Type B pancreatic cell (in vitro differentiated cells): Measurements from ENCODE around the gene HS2ST1. TPM values are rescaled to one million over a fixed set of nuclear protein-coding genes. Genes with fewer than 3 reads are reported as not detected.

Experiments used
- DNase-seq: peaks from one replicate; pipeline ENCODE4 v3.0.0; 2021; ENCODE audit warnings: mixed read lengths; ENCODE audit not compliant: unreplicated experiment; ENCODE audit errors: extremely low spot score
- H3K27ac Mint-ChIP-seq: 2 replicates; pipeline ENCODE4 v1.8.0; 2021; ENCODE audit warnings: mild to moderate bottlenecking, mixed read lengths
- H3K27me3 Mint-ChIP-seq: 2 replicates; pipeline ENCODE4 v1.8.0; 2021; ENCODE audit warnings: mixed read lengths
- H3K36me3 Mint-ChIP-seq: 2 replicates; pipeline ENCODE4 v1.8.0; 2021; ENCODE audit warnings: mixed read lengths
- H3K4me1 Mint-ChIP-seq: one replicate; pipeline ENCODE4 v1.8.0; 2021; ENCODE audit warnings: mixed read lengths; ENCODE audit not compliant: unreplicated experiment
- H3K4me3 Mint-ChIP-seq: 2 replicates; pipeline ENCODE4 v1.8.0; 2021; ENCODE audit warnings: mild to moderate bottlenecking, mixed read lengths
- H3K9me3 Mint-ChIP-seq: 2 replicates; pipeline ENCODE4 v1.8.0; 2021; ENCODE audit warnings: mixed read lengths
- CTCF ChIP-seq: fragments of 200-600 bp; sonication (generic); conservative IDR thresholded peaks from 2 replicates; pipeline ENCODE4 v1.5.0; 2021; ENCODE audit warnings: antibody characterized with exemption, mild to moderate bottlenecking
- total RNA-seq: library from RNA; stranded (reverse); gene quantifications from 2 replicates; pipeline ENCODE4 v1.2.1, GENCODE V29; 2021; ENCODE audit warnings: low replicate concordance

HS2ST1 gene
- total RNA-seq, 1 donor from 2014 or later, result 40.3 TPM

DNA sequence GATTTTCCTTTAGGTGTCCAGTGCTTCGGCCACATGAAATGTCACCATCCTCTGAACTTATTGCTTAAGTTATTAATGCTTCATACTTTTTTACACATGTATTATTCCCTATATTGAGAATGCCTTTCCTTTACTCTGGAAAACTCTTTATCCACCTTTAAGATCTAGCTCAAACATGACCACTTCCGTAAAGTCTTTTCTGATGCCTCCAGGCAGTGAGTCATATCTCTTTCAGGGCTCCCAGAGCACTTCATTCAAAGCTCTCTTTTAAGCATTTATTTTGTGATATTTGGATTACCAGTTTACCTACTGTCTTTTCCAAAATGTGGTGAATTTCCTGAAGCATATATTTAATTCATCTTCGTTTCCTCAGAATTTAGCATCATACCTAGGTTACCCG, 178.9 kb downstream of the HS2ST1 start:
- H3K27ac Mint-ChIP-seq, result no peak overlapping the region
- H3K27me3 Mint-ChIP-seq, result no peaks in the 10 kb centered on the region
- no peaks in the 10 kb centered on the region for H3K4me1 Mint-ChIP-seq
- peaks cover 3% of the 10 kb centered on the region for H3K9me3 Mint-ChIP-seq
- DNase-seq, result no peak
- H3K36me3 Mint-ChIP-seq, result peaks cover 7% of the 10 kb centered on the region
- TF ChIP-seq CTCF, result no peak
- no peak overlapping the region for H3K4me3 Mint-ChIP-seq

- Mint-ChIP-seq H3K4me1 (no peaks in the 10 kb centered on the region), H3K9me3 (peaks cover 3% of the 10 kb centered on the region), H3K4me3 (no peak overlapping the region), H3K36me3 (peaks cover 7% of the 10 kb centered on the region), H3K27ac (no peak overlapping the region), H3K27me3 (no peaks in the 10 kb centered on the region)
- no peak for TF ChIP-seq CTCF
- no peak for DNase-seq
These were observed 179.8 kb downstream of the HS2ST1 start for GRCh38 chr1:87094238-87094637.

GRCh38 chr1:87100271-87100670, 185.8 kb downstream of the HS2ST1 start:
- peaks cover 18% of the 10 kb centered on the region for H3K36me3 Mint-ChIP-seq
- no peak overlapping the region for H3K4me3 Mint-ChIP-seq
- H3K9me3 Mint-ChIP-seq, result peaks cover 3% of the 10 kb centered on the region

GRCh38 chr1:87103074-87103473, 188.6 kb downstream of the HS2ST1 start:
- H3K27ac Mint-ChIP-seq, result no peak overlapping the region
- no peaks in the 10 kb centered on the region for H3K9me3 Mint-ChIP-seq
- H3K36me3 Mint-ChIP-seq, result peaks cover 11% of the 10 kb centered on the region
- peaks cover 6% of the 10 kb centered on the region for H3K4me1 Mint-ChIP-seq
- no peaks in the 10 kb centered on the region for H3K27me3 Mint-ChIP-seq
- H3K4me3 Mint-ChIP-seq, result no peak overlapping the region
- DNase-seq, result no peak
- TF ChIP-seq CTCF, result no peak

More at GRCh38 chr1:87100271-87100670, 185.8 kb downstream of the HS2ST1 start:
- H3K4me1 Mint-ChIP-seq, result peaks cover 6% of the 10 kb centered on the region
- no peak for DNase-seq
- no peak overlapping the region for H3K27ac Mint-ChIP-seq
- no peaks in the 10 kb centered on the region for H3K27me3 Mint-ChIP-seq
- TF ChIP-seq CTCF, result no peak

GRCh38 chr1:87104140-87104539, 189.7 kb downstream of the HS2ST1 start:
- no peak for TF ChIP-seq CTCF
- no peak for DNase-seq
- H3K27ac Mint-ChIP-seq, result no peak overlapping the region
- H3K9me3 Mint-ChIP-seq, result no peaks in the 10 kb centered on the region
- H3K4me1 Mint-ChIP-seq, result peaks cover 6% of the 10 kb centered on the region
- peaks cover 11% of the 10 kb centered on the region for H3K36me3 Mint-ChIP-seq
- H3K4me3 Mint-ChIP-seq, result no peak overlapping the region
- H3K27me3 Mint-ChIP-seq, result no peaks in the 10 kb centered on the region

DNA sequence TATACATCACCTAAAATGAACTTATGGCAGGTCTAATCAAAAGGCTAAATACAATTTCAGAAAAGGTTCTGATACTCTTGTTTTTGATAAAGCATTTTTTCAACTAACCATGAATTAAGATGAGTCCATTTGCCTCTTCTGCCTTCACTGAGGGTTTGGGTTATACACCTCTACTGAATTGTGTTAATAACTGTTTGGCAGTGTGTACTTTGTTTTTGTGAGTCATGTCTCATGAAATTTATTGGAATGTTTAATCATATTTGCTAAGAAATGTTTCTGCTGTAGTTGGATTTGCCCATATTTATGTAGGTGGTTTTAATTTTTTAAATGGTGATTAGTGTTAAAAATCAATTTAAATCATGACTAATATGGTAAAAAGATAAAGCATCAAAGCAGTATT, 190.5 kb downstream of the HS2ST1 start:
- no peaks in the 10 kb centered on the region for H3K9me3 Mint-ChIP-seq
- TF ChIP-seq CTCF, result no peak
- no peak overlapping the region for H3K27ac Mint-ChIP-seq
- DNase-seq, result no peak
- H3K4me1 Mint-ChIP-seq, result peaks cover 6% of the 10 kb centered on the region
- H3K4me3 Mint-ChIP-seq, result no peak overlapping the region
- no peaks in the 10 kb centered on the region for H3K27me3 Mint-ChIP-seq
- peaks cover 11% of the 10 kb centered on the region for H3K36me3 Mint-ChIP-seq
